Endothelial cell of umbilical vein (primary cell): ENCODE results near the gene SMIM38. TPM values are rescaled to one million over a fixed set of nuclear protein-coding genes. Genes with fewer than 3 reads are reported as not detected.

Source experiments
- BruUV-seq: library from RNA; stranded (reverse); fragments of 400-500 nt; replicated peaks from 2 replicates; lab custom pipeline; 2021; lab: Mats Ljungman, UMichigan
- CTCF ChIA-PET: fragments of 300-600, 350-600 bp; sonication (Branson Sonifier 250); formaldehyde crosslinking; loops from one replicate; lab custom pipeline; 2021; ENCODE audit warnings: antibody characterized with exemption, inconsistent platforms; lab: Charles Lee
- POLR2A ChIA-PET: fragments of 300-600, 350-600 bp; sonication (Branson Sonifier 250); formaldehyde crosslinking; loops from one replicate; lab custom pipeline; 2021; ENCODE audit warnings: antibody characterized with exemption, inconsistent platforms; lab: Charles Lee
- DNase-seq: peaks from one replicate; pipeline ENCODE4 v3.0.0-alpha.2; 2011; ENCODE audit warnings: low read depth, low spot score
- FAIRE-seq: peaks from 2 replicates; lab custom pipeline; 2011; peaks lifted over from hg19 to GRCh38; lab: Jason Lieb, UNC
- H2AFZ ChIP-seq: 2 replicates; pipeline ENCODE4 v1.6.0; 2012; ENCODE audit warnings: low read depth, low read length, control low read depth, inconsistent platforms
- H3K27ac ChIP-seq: 2 replicates; pipeline ENCODE4 v1.5.1; 2011; ENCODE audit warnings: low read depth, mild to moderate bottlenecking, control low read depth, low read length, moderate library complexity; ENCODE audit not compliant: insufficient read depth
- H3K27me3 ChIP-seq, 2 experiments: 2 replicates each; pipeline versions ENCODE4 v1.6.0 to v1.6.1; 2011; ENCODE audit warnings: low read length in 2 of 2, mixed read lengths in 1 of 2; ENCODE audit not compliant: control insufficient read depth in 2 of 2, insufficient read depth in 2 of 2
- H3K36me3 ChIP-seq, 2 experiments: 2 replicates in 1 of 2; 3 replicates in 1 of 2; pipeline ENCODE4 v1.5.1; 2011; ENCODE audit warnings: low read length in 2 of 2, mild to moderate bottlenecking in 1 of 2, moderate library complexity in 1 of 2; ENCODE audit not compliant: control insufficient read depth in 2 of 2, insufficient read depth in 2 of 2; ENCODE audit errors: extremely low read depth in 1 of 2
- H3K4me1 ChIP-seq: 3 replicates; pipeline ENCODE4 v1.5.1; 2011; ENCODE audit warnings: mild to moderate bottlenecking, low read length; ENCODE audit not compliant: control insufficient read depth, insufficient read depth; ENCODE audit errors: extremely low read depth
- H3K4me2 ChIP-seq: 2 replicates; pipeline ENCODE4 v1.6.1; 2011; ENCODE audit warnings: low read length, control low read depth, mixed read lengths; ENCODE audit not compliant: insufficient read depth
- H3K4me3 ChIP-seq, 3 experiments: fragments of 200-600 bp in 1 of 3; sonication (generic), shearing (Covaris generic) in 1 of 3; replicated peaks in 1 of 3; 2 replicates each; pipeline ENCODE4 v1.5.1; 2011 to 2016; ENCODE audit warnings: control low read depth in 3 of 3, low read length in 3 of 3, mild to moderate bottlenecking in 2 of 3, inconsistent platforms in 1 of 3, low read depth in 1 of 3, moderate library complexity in 1 of 3; ENCODE audit not compliant: insufficient read depth in 1 of 3
- H3K79me2 ChIP-seq: 2 replicates; pipeline ENCODE4 v1.6.0; 2012; ENCODE audit warnings: low read length, inconsistent platforms; ENCODE audit not compliant: control insufficient read depth, insufficient read depth
- H3K9ac ChIP-seq: replicated peaks from 2 replicates; pipeline ENCODE3; 2011; ENCODE audit warnings: low read length, control low read depth; ENCODE audit not compliant: insufficient read depth; ENCODE audit errors: extremely low read depth
- H3K9me1 ChIP-seq: replicated peaks from 3 replicates; pipeline ENCODE4 v1.6.0; 2011; ENCODE audit warnings: mild to moderate bottlenecking, low read length; ENCODE audit not compliant: control insufficient read depth, insufficient read depth; ENCODE audit errors: extremely low read depth
- H3K9me3 ChIP-seq: replicated peaks from 2 replicates; pipeline ENCODE4 v1.5.1; 2012; ENCODE audit warnings: low read length, inconsistent platforms; ENCODE audit not compliant: control insufficient read depth, insufficient read depth
- H4K20me1 ChIP-seq: replicated peaks from 2 replicates; pipeline ENCODE3; 2011; ENCODE audit warnings: mild to moderate bottlenecking, low read length; ENCODE audit not compliant: control insufficient read depth, insufficient read depth; ENCODE audit errors: extremely low read depth
- CTCF ChIP-seq, 2 donors: IDR thresholded peaks; 1 replicate in 1 of 2; 2 replicates in 1 of 2; pipeline ENCODE4 v1.5.1; 2011; ENCODE audit warnings: low read length in 2 of 2, mild to moderate bottlenecking in 2 of 2, moderate library complexity in 2 of 2, control low read depth in 1 of 2, inconsistent platforms in 1 of 2, low read depth in 1 of 2; ENCODE audit not compliant: insufficient read depth in 1 of 2; ENCODE audit errors: extremely low read depth in 1 of 2
- EZH2 ChIP-seq: IDR thresholded peaks from 2 replicates; pipeline ENCODE4 v1.6.1; 2012; ENCODE audit warnings: borderline replicate concordance, low read depth, mild to moderate bottlenecking, moderate library complexity, low read length, inconsistent platforms; ENCODE audit not compliant: severe bottlenecking
- FOS ChIP-seq: IDR thresholded peaks from 2 replicates; pipeline ENCODE4 v1.6.1; 2011; ENCODE audit warnings: mild to moderate bottlenecking, low read length, moderate library complexity, borderline replicate concordance; ENCODE audit not compliant: insufficient read depth
- GATA2 ChIP-seq: IDR thresholded peaks from 2 replicates; pipeline ENCODE4 v1.7.0; 2011; ENCODE audit warnings: low read depth, mild to moderate bottlenecking, moderate library complexity, mixed read lengths, low read length; ENCODE audit not compliant: insufficient read length, insufficient read depth
- JUN ChIP-seq: IDR thresholded peaks from 2 replicates; pipeline ENCODE4 v1.6.1; 2011; ENCODE audit warnings: borderline replicate concordance, low read depth; ENCODE audit not compliant: insufficient read length, insufficient read depth
- MAX ChIP-seq: IDR thresholded peaks from 2 replicates; pipeline ENCODE4 v1.6.1; 2011; ENCODE audit not compliant: insufficient read depth, insufficient read length
- MYC ChIP-seq: IDR thresholded peaks from one replicate; pipeline ENCODE4 v1.6.1; 2011; ENCODE audit warnings: mild to moderate bottlenecking, low read depth, low read length
- POLR2A ChIP-seq: IDR thresholded peaks from 2 replicates; pipeline ENCODE4 v1.6.1; 2012; ENCODE audit warnings: low read depth, mild to moderate bottlenecking, control low read depth, low read length
- POLR2AphosphoS5 ChIP-seq: IDR thresholded peaks from 2 replicates; pipeline ENCODE4 v1.6.1; 2012; ENCODE audit warnings: low read depth, mild to moderate bottlenecking, control low read depth, low read length, moderate library complexity; ENCODE audit not compliant: insufficient read depth
- dilution Hi-C: fragments of 300-500 bp; cut with MboI; formaldehyde crosslinking; loops from one replicate; pipeline ENCODE4 v1.15.0; 2019; ENCODE audit warnings: low sequenced_read_pairs; ENCODE audit not compliant: extremely low pct_ligation_motif_present
- intact Hi-C: fragments of 100-400 bp; cut with micrococcal nuclease; formaldehyde crosslinking; loops from one replicate; pipeline ENCODE4 v1.10.0; 2022
- polyA plus RNA-seq, 4 experiments: library from polyadenylated mRNA; depleted of rRNA in 3 of 4; stranded (reverse) in 3 of 4; unstranded in 1 of 4; fragments of >200 nt; gene quantifications; 2 replicates each; pipeline versions ENCODE4 v1.2.1 to v1.2.3, GENCODE V29; 2011 to 2012; ENCODE audit warnings: missing spikeins in 1 of 4
- total RNA-seq: library from RNA; stranded (reverse); gene quantifications from 2 replicates; pipeline ENCODE4 v1.2.3, GENCODE V29; 2021

Gene SMIM38
- total and polyA plus RNA-seq, 2 donors (not counting 3 experiments of a cell fraction or from before 2014, with no cell fraction given), result 0.03 TPM; not detected in 1

GRCh38 chr11:69113646-69114340, 41.9 kb upstream of the SMIM38 start:
- no peak overlapping the region for H2AFZ ChIP-seq
- no peak for DNase-seq
- CTCF ChIA-PET, result interaction anchor here (1.2 to 1.8 kb wide), 5 partner anchors 9 to 556 kb away, joined by 3 to 5 read pairs (median 4); no protein-coding TSS in a partner anchor
- intact Hi-C loops (no loop called here), dilution Hi-C loops (loop anchor here (25.0 kb wide), 1 partner anchor 549 kb away; no protein-coding TSS in a partner anchor)
- H3K27ac ChIP-seq, result no peak overlapping the region
- TF ChIP-seq EZH2 (no peak), MAX (no peak), GATA2 (no peak), FOS (no peak), MYC (no peak)
- POLR2A ChIA-PET, result no interaction called here
- no peaks in the 10 kb centered on the region for H3K9me1 ChIP-seq
- no TSS peak for BruUV-seq
- H3K4me1 ChIP-seq, result no peaks in the 10 kb centered on the region
- no peaks in the 10 kb centered on the region for H3K9me3 ChIP-seq
- H3K4me2 ChIP-seq, result no peak overlapping the region
- no peak overlapping the region for H3K4me3 ChIP-seq
- no peaks in the 10 kb centered on the region for H3K36me3 ChIP-seq
- H3K79me2 ChIP-seq, result no peaks in the 10 kb centered on the region
- no peak for FAIRE-seq
- H4K20me1 ChIP-seq, result no peaks in the 10 kb centered on the region
- peaks cover 0 to 6% of the 10 kb centered on the region in 2 experiments for H3K27me3 ChIP-seq
- no peak overlapping the region for H3K9ac ChIP-seq

GRCh38 chr11:69114362-69114761, 41.4 kb upstream of the SMIM38 start:
- Histone ChIP-seq H3K79me2 (no peaks in the 10 kb centered on the region), H3K4me3 (no peak overlapping the region), H4K20me1 (no peaks in the 10 kb centered on the region), H3K36me3 (no peaks in the 10 kb centered on the region), H3K9me1 (no peaks in the 10 kb centered on the region), H3K4me1 (no peaks in the 10 kb centered on the region), H3K4me2 (no peak overlapping the region), H3K27me3 (peaks cover 0 to 3% of the 10 kb centered on the region in 2 experiments), H3K9ac (no peak overlapping the region), H3K9me3 (no peaks in the 10 kb centered on the region), H2AFZ (no peak overlapping the region), H3K27ac (no peak overlapping the region)
- intact Hi-C loops, result no loop called here
- no TSS peak for BruUV-seq
- POLR2A ChIA-PET, result no interaction called here
- CTCF ChIA-PET, result interaction anchor here (1.2 to 1.6 kb wide), 3 partner anchors 9 to 17 kb away, joined by 3 to 5 read pairs (median 3); no protein-coding TSS in a partner anchor
- TF ChIP-seq POLR2A (no peak), MYC (no peak), CTCF (IDR thresholded peaks at IDR 0.05; ENCODE audit: extremely low read depth in 1 of 2, insufficient read depth in 1 of 2, low read depth in 1 of 2, low read length in 2 of 2) (no peak), FOS (no peak), POLR2AphosphoS5 (no peak), MAX (no peak), GATA2 (no peak), JUN (no peak), EZH2 (no peak)
- dilution Hi-C loops, result loop anchor here (25.0 kb wide), 1 partner anchor 548 kb away; no protein-coding TSS in a partner anchor
- no peak for FAIRE-seq
- no peak for DNase-seq
